HG03025 (cell line): ENCODE measurements around the gene SNF8.

ENCODE experiments used
- ATAC-seq: cut with Tn5 transposase; IDR thresholded peaks from one replicate; pipeline ENCODE4 v1.9.1; 2021; ENCODE audit warnings: mild to moderate bottlenecking, moderate library complexity; ENCODE audit not compliant: unreplicated experiment, low FRiP score

The SNF8 gene

GRCh38 chr17:48930435-48930873 lies 14.2 kb downstream of the SNF8 start:
- no peak for ATAC-seq

- no peak for ATAC-seq
Observed at GRCh38 chr17:48929812-48930165, 14.9 kb downstream of the SNF8 start.

GRCh38 chr17:48928876-48929811 lies 15.5 kb downstream of the SNF8 start:
- no peak for ATAC-seq

DNA sequence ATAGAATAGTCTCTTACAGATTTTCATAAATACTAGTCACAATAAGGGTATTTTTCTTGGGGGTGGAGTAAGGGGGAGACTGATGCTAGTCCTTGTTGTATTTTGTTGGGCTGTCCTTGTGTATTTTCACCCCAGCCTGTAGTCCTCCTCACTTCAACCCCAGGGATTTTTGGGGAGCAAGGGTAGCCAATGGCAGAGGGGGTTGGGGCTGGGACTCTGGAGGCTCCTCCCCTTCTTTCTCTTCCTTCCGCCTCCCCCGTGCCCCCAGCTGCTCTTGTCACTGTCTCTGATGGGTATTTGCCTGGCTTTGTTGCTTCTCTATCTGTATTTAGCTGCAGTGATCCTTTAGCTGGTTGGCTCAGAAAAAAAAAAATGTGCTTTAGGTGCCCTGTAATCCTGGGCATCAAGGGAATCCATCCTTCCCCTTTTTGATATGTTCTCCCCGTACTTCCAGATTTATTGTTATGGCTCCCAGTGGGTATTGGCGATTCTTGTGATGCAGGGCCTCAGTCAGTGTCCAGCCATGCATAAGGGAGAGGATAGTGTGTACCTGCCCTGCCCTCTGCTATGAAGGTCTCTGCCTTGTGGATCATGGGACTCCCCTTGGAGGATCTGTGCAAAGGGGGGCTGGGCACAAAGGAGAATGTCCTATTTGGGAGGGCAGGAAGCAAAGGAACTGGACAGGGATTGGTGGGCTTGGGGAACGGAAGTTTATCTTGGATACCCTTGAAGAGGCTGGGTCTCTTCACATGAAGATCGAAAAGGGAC lies 16.5 kb downstream of the SNF8 start:
- no peak for ATAC-seq

DNA sequence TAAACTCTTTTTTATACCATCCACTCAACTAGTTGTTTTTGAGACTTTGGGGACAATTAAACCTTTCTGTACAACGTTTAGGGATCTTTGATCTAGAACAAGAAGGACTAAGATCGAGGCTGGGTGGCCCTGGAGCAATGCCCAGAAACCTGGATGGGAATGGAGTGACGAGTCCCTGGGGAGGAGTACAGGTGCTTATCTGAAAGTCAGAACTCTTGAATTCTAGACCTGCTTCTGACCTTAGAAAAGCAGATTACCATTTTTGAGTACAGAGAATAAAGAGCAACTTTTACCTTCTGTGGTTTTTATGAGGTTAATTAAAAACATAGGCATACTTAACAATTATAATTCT lies 18.7 kb downstream of the SNF8 start:
- no peak for ATAC-seq

- no peak for ATAC-seq
Observed at GRCh38 chr17:48925251-48925990, 19.2 kb downstream of the SNF8 start.

GRCh38 chr17:48915459-48916282 lies 29.0 kb downstream of the SNF8 start:
- no peak for ATAC-seq

GRCh38 chr17:48912476-48912875 lies 32.2 kb downstream of the SNF8 start:
- ATAC-seq = no peak

DNA sequence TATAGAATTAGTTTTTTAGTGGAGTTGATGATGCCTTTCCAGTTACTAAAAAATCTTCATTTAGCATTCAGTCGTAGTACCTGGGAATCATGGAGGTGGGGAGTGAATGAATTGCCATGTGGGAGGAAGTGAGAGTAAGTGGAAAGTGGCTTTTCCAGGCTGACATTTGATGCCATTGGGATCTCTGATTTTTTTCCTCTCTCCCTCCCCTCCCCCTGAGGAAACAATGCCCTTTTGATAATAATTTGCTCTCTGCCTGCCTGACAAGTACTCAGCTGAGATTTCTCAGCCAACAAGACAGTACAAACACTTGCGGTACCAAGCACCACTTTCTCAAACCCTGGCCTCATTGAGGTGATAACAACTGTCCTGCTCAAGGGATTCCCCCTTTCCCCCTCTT lies 34.3 kb downstream of the SNF8 start:
- no peak for ATAC-seq

GRCh38 chr17:48909783-48910182 lies 34.9 kb downstream of the SNF8 start:
- ATAC-seq = no peak

DNA sequence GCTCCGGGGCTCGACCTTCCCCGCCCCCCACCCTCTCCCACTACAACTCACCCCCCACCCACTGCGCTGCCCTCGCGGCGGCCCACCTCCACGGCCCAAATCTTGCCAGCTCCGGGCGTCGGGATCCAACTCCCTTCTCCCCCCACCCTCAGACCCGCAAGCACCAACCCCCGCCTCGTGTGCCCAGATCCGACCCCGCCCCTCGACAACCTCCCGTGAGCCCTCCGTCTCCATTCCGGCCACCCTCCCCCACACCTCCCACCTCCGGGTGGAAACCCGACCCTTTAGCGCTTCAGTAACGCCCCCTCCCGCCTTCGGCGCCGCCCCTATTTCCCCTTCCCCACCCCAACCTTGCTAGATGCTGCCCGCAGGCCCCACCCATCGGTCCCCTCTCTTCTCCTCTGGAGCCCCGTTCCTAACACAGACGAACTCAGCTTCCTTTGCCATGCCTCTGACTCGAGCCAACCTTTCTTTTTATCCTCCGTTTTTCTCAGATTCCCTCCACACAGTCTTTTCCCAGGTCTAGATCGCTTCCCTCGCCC lies 35.7 kb downstream of the SNF8 start:
- ATAC-seq = peak; percentile 15

DNA sequence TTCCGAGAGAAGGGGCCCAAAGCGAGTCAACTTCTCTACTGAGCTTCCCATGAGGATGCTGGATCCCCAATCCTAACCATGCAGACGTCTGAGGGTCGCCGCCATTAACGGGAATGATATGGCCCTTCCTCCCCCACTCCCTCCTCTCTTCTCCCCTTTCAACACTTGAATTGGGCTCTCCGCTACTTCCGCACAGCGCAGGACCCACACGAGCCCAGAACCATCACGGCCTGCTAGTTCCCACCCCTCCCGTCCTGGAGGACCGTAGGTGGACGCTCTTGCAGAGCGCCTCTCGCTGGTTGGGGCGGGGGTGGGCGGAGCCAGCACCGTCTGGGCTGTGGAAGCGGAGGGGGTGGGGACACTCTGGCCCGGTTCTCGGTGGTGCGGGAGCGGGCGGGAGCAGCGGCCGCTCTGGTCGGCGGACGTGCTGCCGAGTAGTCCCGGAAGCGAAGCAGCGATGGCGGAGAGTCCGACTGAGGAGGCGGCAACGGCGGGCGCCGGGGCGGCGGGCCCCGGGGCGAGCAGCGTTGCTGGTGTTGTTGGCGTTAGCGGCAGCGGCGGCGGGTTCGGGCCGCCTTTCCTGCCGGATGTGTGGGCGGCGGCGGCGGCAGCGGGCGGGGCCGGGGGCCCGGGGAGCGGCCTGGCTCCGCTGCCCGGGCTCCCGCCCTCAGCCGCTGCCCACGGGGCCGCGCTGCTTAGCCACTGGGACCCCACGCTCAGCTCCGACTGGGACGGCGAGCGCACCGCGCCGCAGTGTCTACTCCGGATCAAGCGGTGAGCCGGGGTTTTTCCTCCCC lies 36.4 kb downstream of the SNF8 start, which contains the start of gene UBE2Z:
UBE2Z (plus strand) TSS at position 361 of the 797 bp plus-strand sequence; CDS start at position 458, 97 bp downstream.
- peak; percentile 69 for ATAC-seq

DNA sequence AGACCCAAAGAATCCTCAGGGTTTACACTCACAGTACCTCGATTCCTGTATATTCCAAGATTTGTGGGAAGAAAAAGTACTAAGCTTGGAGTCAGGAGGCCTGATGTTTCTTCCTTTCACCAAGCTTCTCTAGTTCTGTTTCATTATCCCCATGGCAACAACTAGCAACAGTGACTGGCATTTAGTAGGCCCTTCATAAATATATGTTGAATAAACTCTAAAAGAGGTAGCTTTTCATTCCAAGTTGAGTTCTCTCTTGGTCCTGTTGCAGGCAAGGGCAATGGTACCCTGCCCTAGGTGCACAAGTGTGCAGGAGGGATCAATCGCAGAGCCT lies 37.0 kb downstream of the SNF8 start:
- no peak for ATAC-seq

- ATAC-seq = no peak
Observed at GRCh38 chr17:48905987-48906515, 38.6 kb downstream of the SNF8 start.

DNA sequence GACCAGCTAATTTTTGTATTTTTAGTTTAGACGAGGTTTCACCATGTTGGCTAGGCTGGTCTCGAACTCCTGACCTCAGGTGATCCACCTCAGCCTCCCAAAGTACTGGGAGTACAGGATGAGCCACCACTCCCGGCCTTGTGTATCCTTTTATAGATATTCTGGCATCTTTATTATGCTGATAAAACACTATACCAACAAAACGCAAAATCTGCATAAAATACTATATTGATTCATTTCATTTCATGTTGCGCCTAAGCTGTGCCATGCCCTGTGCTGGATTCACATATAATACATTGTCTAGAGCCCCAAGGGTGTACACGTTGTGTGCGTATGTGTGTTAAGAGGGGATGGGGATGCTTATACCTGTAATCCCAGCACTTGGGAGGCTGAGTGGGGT lies 40.2 kb downstream of the SNF8 start:
- no peak for ATAC-seq

- no peak for ATAC-seq
Observed at GRCh38 chr17:48903401-48903800, 41.2 kb downstream of the SNF8 start.

DNA sequence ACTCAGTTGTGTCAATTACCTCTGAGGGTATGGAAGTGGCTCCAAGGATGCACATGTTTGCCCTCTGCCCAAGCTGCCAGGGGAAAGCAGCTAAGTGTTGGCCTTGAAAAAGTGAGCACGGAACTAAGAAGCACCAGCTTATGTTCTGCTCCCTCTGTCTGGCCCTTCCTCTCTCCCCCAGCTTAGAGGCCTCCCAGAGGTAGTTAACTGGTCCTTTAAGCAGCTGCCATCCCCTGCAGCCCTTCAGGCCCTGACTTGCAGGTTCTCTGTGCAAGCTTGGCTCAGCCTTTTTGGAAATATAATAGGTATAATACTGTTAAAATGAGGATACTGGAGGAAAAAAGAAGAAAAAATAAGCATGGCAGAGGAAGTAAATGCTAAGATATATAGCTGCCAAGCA lies 43.4 kb downstream of the SNF8 start:
- ATAC-seq = no peak

DNA sequence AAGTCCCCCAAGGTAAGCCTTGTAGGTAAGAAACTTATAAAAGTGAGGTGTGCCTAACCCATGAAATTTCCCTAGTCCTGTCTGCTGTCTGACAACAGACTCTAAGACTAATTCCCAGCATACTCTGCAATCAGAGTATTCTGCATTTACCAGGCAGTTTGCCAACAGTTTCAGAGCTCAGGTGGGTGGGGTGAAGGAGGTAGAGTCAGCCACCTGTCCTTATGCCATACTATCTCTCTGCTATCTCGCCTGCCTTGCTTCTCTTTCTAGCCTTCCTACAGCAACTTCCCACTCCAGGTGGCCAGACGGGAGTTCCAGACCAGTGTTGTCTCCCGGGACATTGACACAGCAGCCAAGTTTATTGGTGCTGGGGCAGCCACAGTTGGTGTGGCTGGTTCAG lies 49.8 kb downstream of the SNF8 start:
- ATAC-seq = no peak
